ENCODE data around the gene SNPH. TPM values are rescaled to one million over a fixed set of nuclear protein-coding genes. Genes with fewer than 3 reads are reported as not detected.

Gene SNPH
- total RNA-seq, 1 donor from 2014 or later: 6.1 TPM

DNA sequence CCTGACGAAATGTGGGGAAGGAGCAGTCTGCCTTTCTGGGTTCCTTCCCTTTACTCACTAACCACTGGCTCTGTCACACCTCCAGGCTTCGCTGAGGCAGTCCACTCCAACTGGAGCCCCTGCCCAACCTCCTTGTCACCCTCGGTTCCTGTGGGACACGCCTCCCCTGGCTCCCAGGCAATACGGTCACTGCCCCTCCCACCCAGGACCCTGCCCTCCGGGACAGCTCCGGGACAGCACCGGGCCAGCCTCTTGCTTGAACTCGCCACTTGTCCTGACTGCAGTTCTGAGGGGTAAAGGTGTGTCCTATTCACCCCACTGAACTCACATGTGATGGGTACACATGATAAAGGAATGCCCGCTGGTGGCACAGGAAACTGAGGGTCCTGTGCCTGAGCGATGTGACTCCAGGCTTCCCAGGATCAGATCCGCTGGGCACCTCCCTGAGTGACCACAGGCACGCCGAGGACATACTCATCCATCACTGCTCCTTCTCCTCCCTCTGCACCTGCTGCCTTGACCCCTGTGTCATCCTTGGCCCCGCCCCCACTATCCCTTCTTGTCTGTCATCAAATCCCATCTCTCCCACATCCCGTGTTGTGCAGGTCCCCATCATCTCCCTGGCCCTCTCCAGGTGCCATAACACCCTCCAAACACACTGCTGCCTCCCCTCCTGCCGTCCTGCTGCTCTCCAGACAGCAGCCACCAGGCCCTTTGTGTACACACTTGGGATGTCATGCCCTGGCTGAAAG, 55.0 kb downstream of the SNPH start:
- intact Hi-C loops (cut with micrococcal nuclease): loop anchor here (10.0 kb wide), 1 partner anchor 1154 kb away; the partner anchor contains the start of gene SNRPB

DNA sequence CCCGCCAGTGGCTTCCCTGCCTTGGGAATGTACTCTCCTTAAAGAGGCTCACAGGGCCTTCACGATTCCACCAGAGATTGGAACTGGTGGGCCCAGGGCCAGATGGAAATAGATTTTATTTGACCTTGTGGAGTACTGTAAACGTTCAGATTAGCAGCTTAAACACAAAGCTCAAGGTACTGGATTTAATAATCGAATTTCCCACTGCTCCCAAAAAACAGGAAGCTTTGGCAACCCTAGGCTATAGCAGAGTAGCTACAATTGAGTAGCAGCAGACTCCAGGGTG, 55.5 kb downstream of the SNPH start:
- intact Hi-C loops (cut with micrococcal nuclease): loop anchor here (10.0 kb wide), 1 partner anchor 1153 kb away; the partner anchor contains the start of gene SNRPB

GRCh38 chr20:1322511-1323245, 56.6 kb downstream of the SNPH start:
- intact Hi-C loops (cut with micrococcal nuclease): loop anchor here (10.0 kb wide), 1 partner anchor 1152 kb away; the partner anchor contains the start of gene SNRPB

GRCh38 chr20:1323256-1323655, 57.2 kb downstream of the SNPH start:
- intact Hi-C loops (cut with micrococcal nuclease): loop anchor here (10.0 kb wide), 1 partner anchor 1152 kb away; the partner anchor contains the start of gene SNRPB

GRCh38 chr20:1323830-1324597, 57.9 kb downstream of the SNPH start:
- intact Hi-C loops (cut with micrococcal nuclease): loop anchor here (2.0 to 10.0 kb wide), 2 partner anchors 491 to 1151 kb away; partner anchors contain the start of genes FAM110A and SNRPB

GRCh38 chr20:1324598-1325172, 58.6 kb downstream of the SNPH start:
- intact Hi-C loops (cut with micrococcal nuclease): loop anchor here (1.0 to 10.0 kb wide), 10 partner anchors 23 to 1150 kb away; partner anchors contain the start of genes FAM110A, FKBP1A, NSFL1C and PSMF1

- intact Hi-C loops (cut with micrococcal nuclease): loop anchor here (1.0 to 10.0 kb wide), 10 partner anchors 24 to 1149 kb away; partner anchors contain the start of genes FAM110A, FKBP1A, NSFL1C and PSMF1
Measured at GRCh38 chr20:1325173-1326030, 59.3 kb downstream of the SNPH start.

- intact Hi-C loops (cut with micrococcal nuclease): loop anchor here (10.0 kb wide), 1 partner anchor 1149 kb away; the partner anchor contains the start of gene SNRPB
Measured at GRCh38 chr20:1326031-1326930, 60.2 kb downstream of the SNPH start.

GRCh38 chr20:1327241-1327653, 61.2 kb downstream of the SNPH start:
- intact Hi-C loops (cut with micrococcal nuclease): loop anchor here (10.0 kb wide), 1 partner anchor 1148 kb away; the partner anchor contains the start of gene SNRPB

DNA sequence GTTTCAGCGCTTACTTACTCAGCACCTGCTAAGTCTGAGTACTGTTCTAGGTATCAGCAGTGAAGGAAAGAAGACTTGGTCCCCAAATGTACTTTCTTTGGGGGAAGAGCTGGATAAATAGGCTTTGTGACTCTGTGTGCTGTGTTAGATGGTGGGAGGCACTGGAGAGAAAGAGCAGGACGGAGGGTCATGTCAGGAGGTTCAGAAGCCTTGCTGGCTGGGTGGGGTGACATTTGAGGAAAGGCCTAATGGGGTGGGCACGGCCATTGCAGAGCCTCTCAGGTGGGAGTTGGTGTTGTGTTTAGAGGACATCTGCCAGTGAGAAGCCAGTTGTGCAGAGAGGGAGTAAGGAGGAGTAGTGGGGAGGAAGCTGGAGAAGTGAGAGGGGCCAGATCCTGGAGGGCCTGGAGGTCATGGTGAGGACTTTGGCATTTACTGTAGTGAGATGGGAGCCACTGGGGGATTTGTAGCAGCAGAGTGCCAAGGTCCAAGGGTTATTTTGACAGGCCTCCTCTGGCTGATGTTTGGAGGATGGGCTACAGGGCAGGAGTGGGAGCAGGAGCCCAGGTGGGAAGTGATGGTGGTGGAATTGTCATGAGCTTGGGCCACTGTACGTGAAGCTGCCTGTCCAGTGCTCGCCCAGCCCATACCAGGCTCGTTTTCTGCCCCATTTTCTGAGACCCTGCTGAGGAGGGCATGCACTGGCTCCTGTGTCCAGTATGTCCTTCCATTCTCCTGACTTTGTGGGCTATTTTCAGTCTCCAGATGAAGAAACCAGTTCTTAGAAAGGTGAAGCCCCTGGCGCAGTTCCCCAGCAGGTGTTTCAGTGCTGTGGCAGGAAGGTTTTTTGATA, 62.0 kb downstream of the SNPH start:
- intact Hi-C loops (cut with micrococcal nuclease): loop anchor here (10.0 kb wide), 1 partner anchor 1147 kb away; the partner anchor contains the start of gene SNRPB

- intact Hi-C loops (cut with micrococcal nuclease): loop anchor here (10.0 kb wide), 1 partner anchor 1146 kb away; the partner anchor contains the start of gene SNRPB
Measured at GRCh38 chr20:1328680-1329330, 62.7 kb downstream of the SNPH start, which contains the start of gene SDCBP2. TSS of gene SDCBP2 (minus strand) at chr20:1329139. CDS start at chr20:1320416, 8,723 bp downstream.

DNA sequence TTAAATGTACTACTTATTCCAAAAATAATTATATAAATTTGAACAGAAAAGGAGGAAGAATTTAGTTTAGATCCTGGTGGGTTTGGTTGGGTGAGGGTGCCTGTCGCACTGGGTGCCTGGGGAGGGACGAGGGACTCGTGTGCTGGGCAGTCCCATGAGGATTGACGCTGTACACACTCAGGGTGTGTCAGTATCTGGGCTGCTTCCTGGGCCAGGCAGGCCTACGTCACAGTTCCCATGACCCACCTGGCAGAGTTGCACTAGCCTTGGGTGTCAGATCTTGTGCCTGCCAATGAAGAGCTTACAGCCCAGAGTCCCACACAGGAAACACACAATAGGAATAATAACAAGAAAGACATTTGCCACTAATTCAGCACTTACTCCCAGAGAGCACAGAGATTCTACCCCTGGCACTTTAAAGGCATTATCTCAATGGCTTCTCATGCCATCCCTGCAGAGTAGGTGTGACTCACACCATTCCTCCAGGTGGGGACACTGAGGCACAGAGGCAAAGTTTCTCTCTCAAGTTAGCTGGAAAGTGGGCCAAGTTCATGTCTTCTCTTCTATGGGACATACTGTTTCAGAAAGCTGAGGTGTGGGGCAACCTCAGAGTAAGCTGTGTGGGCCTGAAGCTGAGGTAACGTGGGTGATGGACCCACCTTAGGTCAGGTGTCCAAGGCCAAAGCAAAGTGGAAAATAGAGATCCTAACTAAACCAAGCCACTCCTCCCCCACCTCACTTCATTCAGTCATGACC, 64.2 kb downstream of the SNPH start:
- intact Hi-C loops (cut with micrococcal nuclease): loop anchor here (2.0 kb wide), 1 partner anchor 17 kb away; no protein-coding TSS in a partner anchor

- intact Hi-C loops (cut with micrococcal nuclease): loop anchor here (2.0 kb wide), 1 partner anchor 16 kb away; no protein-coding TSS in a partner anchor
Measured at GRCh38 chr20:1331101-1331500, 65.0 kb downstream of the SNPH start.

- intact Hi-C loops (cut with micrococcal nuclease): loop anchor here (2.0 kb wide), 1 partner anchor 15 kb away; no protein-coding TSS in a partner anchor
Measured at GRCh38 chr20:1331801-1332453, 65.8 kb downstream of the SNPH start.

GRCh38 chr20:1332749-1333300, 66.7 kb downstream of the SNPH start:
- intact Hi-C loops (cut with micrococcal nuclease): no loop called here
